ENCODE results near the gene FABP6. TPM values are rescaled to one million over a fixed set of nuclear protein-coding genes. Genes with fewer than 3 reads are reported as not detected.
A peak's percentile ranks its signal among the peaks of the same experiment; 100 is the strongest.

FABP6 gene
- total and polyA plus RNA-seq, 9 of the 15 experiments (the other 6 are each of a cell fraction or from before 2014, with no cell fraction given) = 0.11 to 0.33 (median 0.21) TPM; not detected in 4

- TF ChIP-seq MNT (conservative IDR thresholded peaks at IDR 0.05) (peak in 1 of 2 experiments; percentile 79; a peak in 3 of 4 replicates), ATF3 (IDR thresholded peaks at IDR 0.05) (peak; percentile 39; the same call in 1 of the 2 replicates), ATF3 (CRISPR knock-in tag; conservative IDR thresholded peaks at IDR 0.05) (no peak), ZNF766 (CRISPR knock-in tag; conservative IDR thresholded peaks at IDR 0.05) (0 out of 2 replicates have a peak, but pooled peaks have one; percentile 7), NCOA4 (IDR thresholded peaks at IDR 0.05; ENCODE audit: partially characterized antibody) (peak; percentile 86), RB1 (IDR thresholded peaks at IDR 0.05; ENCODE audit: low read depth) (peak; percentile 64; the same call in 1 of the 2 replicates), ZNF696 (CRISPR knock-in tag; conservative IDR thresholded peaks at IDR 0.05) (no peak), CBFA2T3 (IDR thresholded peaks at IDR 0.05) (peak; percentile 93), ZNF41 (CRISPR knock-in tag; conservative IDR thresholded peaks at IDR 0.05) (no peak), TRIM24 (IDR thresholded peaks at IDR 0.05) (peak; percentile 89 to 90), JUND (IDR thresholded peaks at IDR 0.05; ENCODE audit: borderline replicate concordance, low read depth, low read length) (peak; percentile 56), JUND (tag; IDR thresholded peaks at IDR 0.05; ENCODE audit: borderline replicate concordance, low read depth, low read length) (peak; percentile 24; the same call in 1 of the 3 replicates), EHMT2 (IDR thresholded peaks at IDR 0.05) (peak; percentile 91), ZNF609 (CRISPR knock-in tag; IDR thresholded peaks at IDR 0.05; ENCODE audit: borderline replicate concordance) (peak; percentile 64; the same call in 1 of the 2 replicates), E4F1 (CRISPR knock-in tag; IDR thresholded peaks at IDR 0.05; ENCODE audit: borderline replicate concordance) (no peak), TBL1XR1 (IDR thresholded peaks at IDR 0.05; ENCODE audit: low read length in 2 of 2) (peak in 1 of 2 experiments; percentile 62; a peak in 1 of 4 replicates), PRPF4 (IDR thresholded peaks at IDR 0.05; ENCODE audit: insufficient read depth, low read depth, low read length, poor library complexity, severe bottlenecking) (no peak)
Observed at GRCh38 chr5:160197341-160198144, 31.8 kb upstream of the FABP6 start (continued).

Measured in K562 (cell line).